ENCODE data around the gene ZNF264.

DNA sequence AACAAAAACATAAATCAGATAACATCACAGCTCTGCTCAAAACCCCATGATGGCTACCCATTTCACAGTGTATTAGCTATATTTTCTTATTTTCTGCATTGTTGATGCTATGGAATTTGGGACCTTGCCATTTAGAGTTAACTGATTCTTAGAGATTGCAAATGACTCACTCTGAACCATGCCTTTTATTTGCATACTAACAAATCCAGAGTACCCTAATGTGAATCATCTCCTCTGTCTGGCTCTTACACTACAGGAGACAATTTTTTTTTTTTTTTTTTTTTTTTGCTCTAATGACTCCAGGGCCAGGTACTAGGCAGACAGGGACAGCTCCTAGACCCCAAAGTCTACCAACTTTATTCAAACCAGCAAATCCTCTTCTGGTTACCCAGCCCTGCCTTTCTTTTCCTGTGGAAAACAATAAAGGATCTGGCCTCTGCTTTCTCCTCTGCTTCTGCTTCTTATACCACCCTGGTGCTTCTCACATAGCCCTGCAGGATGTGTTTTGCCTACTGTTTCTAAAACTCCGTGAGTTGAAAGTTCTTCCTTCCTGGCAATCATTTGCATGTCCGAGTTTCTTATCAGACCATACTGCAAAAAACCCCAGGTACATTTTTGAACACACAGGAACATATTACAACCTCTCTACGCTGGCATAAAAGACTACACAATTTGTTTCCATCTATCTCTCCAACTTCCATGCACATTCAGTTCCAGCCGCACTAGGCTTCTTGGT is 78.4 kb downstream of the ZNF264 start:
- TF ChIP-seq CTCF (IDR thresholded peaks at IDR 0.05; ENCODE audit: low read depth, low read length, missing input control) (no peak), SP1 (IDR thresholded peaks at IDR 0.05) (no peak), JUND (IDR thresholded peaks at IDR 0.05) (no peak), YY1 (IDR thresholded peaks at IDR 0.05) (no peak), REST (IDR thresholded peaks at IDR 0.05) (no peak)
- TF ChIP-seq, protein P1, sequence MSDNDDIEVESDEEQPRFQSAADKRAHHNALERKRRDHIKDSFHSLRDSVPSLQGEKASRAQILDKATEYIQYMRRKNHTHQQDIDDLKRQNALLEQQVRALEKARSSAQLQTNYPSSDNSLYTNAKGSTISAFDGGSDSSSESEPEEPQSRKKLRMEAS (IDR thresholded peaks at IDR 0.05), result no peak
- TF ChIP-seq, protein P2, sequence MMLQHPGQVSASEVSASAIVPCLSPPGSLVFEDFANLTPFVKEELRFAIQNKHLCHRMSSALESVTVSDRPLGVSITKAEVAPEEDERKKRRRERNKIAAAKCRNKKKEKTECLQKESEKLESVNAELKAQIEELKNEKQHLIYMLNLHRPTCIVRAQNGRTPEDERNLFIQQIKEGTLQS (IDR thresholded peaks at IDR 0.05), result no peak
